Glutamatergic neuron (in vitro differentiated cells): ENCODE measurements around the gene NHLH2. TPM values are rescaled to one million over a fixed set of nuclear protein-coding genes. Genes with fewer than 3 reads are reported as not detected.

Experiments
- DNase-seq: peaks from one replicate; pipeline ENCODE4 v3.0.0; 2022
- H3K27ac Mint-ChIP-seq: one replicate; pipeline ENCODE4 v1.8.0; 2020; ENCODE audit warnings: mild to moderate bottlenecking, mixed read lengths, inconsistent platforms; ENCODE audit not compliant: unreplicated experiment
- H3K27me3 Mint-ChIP-seq: one replicate; pipeline ENCODE4 v1.8.0; 2020; ENCODE audit warnings: mild to moderate bottlenecking, moderate library complexity, mixed read lengths, inconsistent platforms; ENCODE audit not compliant: unreplicated experiment
- H3K36me3 Mint-ChIP-seq: one replicate; pipeline ENCODE4 v1.8.0; 2020; ENCODE audit warnings: mild to moderate bottlenecking, mixed read lengths, inconsistent platforms; ENCODE audit not compliant: unreplicated experiment
- H3K4me1 Mint-ChIP-seq: one replicate; pipeline ENCODE4 v1.8.0; 2020; ENCODE audit warnings: mild to moderate bottlenecking, low read depth, mixed read lengths, inconsistent platforms; ENCODE audit not compliant: unreplicated experiment
- H3K4me3 Mint-ChIP-seq: one replicate; pipeline ENCODE4 v1.8.0; 2020; ENCODE audit warnings: mild to moderate bottlenecking, mixed read lengths, inconsistent platforms; ENCODE audit not compliant: unreplicated experiment
- H3K9me3 Mint-ChIP-seq: one replicate; pipeline ENCODE4 v1.8.0; 2020; ENCODE audit warnings: mild to moderate bottlenecking, moderate library complexity, mixed read lengths, inconsistent platforms; ENCODE audit not compliant: unreplicated experiment
- CTCF ChIP-seq: fragments of 200-600 bp; sonication (generic); IDR thresholded peaks from one replicate; pipeline ENCODE4 v1.5.0; 2021; ENCODE audit not compliant: partially characterized antibody, unreplicated experiment
- total RNA-seq: library from RNA; stranded (reverse); fragmentation: NEBNext Ultra II Directional; extraction: Animal tissue kit (Norgen Biotek cat#: 25700); gene quantifications from one replicate; pipeline ENCODE4 v1.2.1, GENCODE V29; 2021; ENCODE audit not compliant: unreplicated experiment

Gene NHLH2
- total RNA-seq, 1 donor from 2014 or later: 255 TPM

- Mint-ChIP-seq H3K4me3 (peak overlapping the region; percentile 72), H3K4me1 (peaks cover 48% of the 10 kb centered on the region), H3K9me3 (peaks cover 37% of the 10 kb centered on the region), H3K36me3 (peaks cover 21% of the 10 kb centered on the region), H3K27me3 (peaks cover 30% of the 10 kb centered on the region), H3K27ac (peak overlapping the region; percentile 46)
- no peak for TF ChIP-seq CTCF
- no peak for DNase-seq
Measured at GRCh38 chr1:115833856-115834255, 7.1 kb downstream of the NHLH2 start.

GRCh38 chr1:115832651-115833050 lies 8.3 kb downstream of the NHLH2 start:
- peaks cover 36% of the 10 kb centered on the region for H3K27me3 Mint-ChIP-seq
- peak overlapping the region; percentile 10 for H3K27ac Mint-ChIP-seq
- peaks cover 42% of the 10 kb centered on the region for H3K9me3 Mint-ChIP-seq
- TF ChIP-seq CTCF: no peak
- H3K4me3 Mint-ChIP-seq: peak overlapping the region; percentile 2
- no peak for DNase-seq
- peaks cover 21% of the 10 kb centered on the region for H3K36me3 Mint-ChIP-seq
- peaks cover 51% of the 10 kb centered on the region for H3K4me1 Mint-ChIP-seq

GRCh38 chr1:115830963-115831362 lies 10.0 kb downstream of the NHLH2 start:
- Mint-ChIP-seq H3K27ac (peak overlapping the region; percentile 100), H3K9me3 (peaks cover 37% of the 10 kb centered on the region), H3K36me3 (peaks cover 12% of the 10 kb centered on the region), H3K4me1 (peaks cover 66% of the 10 kb centered on the region), H3K4me3 (peak overlapping the region; percentile 54), H3K27me3 (peaks cover 28% of the 10 kb centered on the region)
- TF ChIP-seq CTCF: no peak
- no peak for DNase-seq

GRCh38 chr1:115829947-115830346 lies 11.0 kb downstream of the NHLH2 start:
- H3K4me3 Mint-ChIP-seq: peak overlapping the region; percentile 70
- TF ChIP-seq CTCF: no peak
- peak; percentile 51 for DNase-seq
- H3K4me1 Mint-ChIP-seq: peaks cover 70% of the 10 kb centered on the region
- H3K27ac Mint-ChIP-seq: peak overlapping the region; percentile 100
- peaks cover 28% of the 10 kb centered on the region for H3K27me3 Mint-ChIP-seq
- H3K36me3 Mint-ChIP-seq: peaks cover 12% of the 10 kb centered on the region
- H3K9me3 Mint-ChIP-seq: peaks cover 35% of the 10 kb centered on the region

- peak overlapping the region; percentile 90 for H3K4me3 Mint-ChIP-seq
- peak; percentile 41 for DNase-seq
- TF ChIP-seq CTCF: no peak
Measured at GRCh38 chr1:115829023-115829674, 11.8 kb downstream of the NHLH2 start.

More at GRCh38 chr1:115829023-115829674, 11.8 kb downstream of the NHLH2 start:
- Mint-ChIP-seq H3K36me3 (peaks cover 12% of the 10 kb centered on the region), H3K27ac (peak overlapping the region; percentile 100), H3K4me1 (peaks cover 64% of the 10 kb centered on the region), H3K9me3 (peaks cover 31% of the 10 kb centered on the region), H3K27me3 (peaks cover 24% of the 10 kb centered on the region)
